Left lobe of liver (tissue), 2 donors: ENCODE results near the gene USH1C. TPM values are rescaled to one million over a fixed set of nuclear protein-coding genes. Genes with fewer than 3 reads are reported as not detected.

Experiments
- ATAC-seq: fragments of 200-7000 bp; cut with Tn5 transposase; one replicate; pipeline ENCODE4 v1.9.1; 2020; ENCODE audit warnings: mild to moderate bottlenecking, moderate library complexity
- DNase-seq: peaks from one replicate; pipeline ENCODE4 v3.0.0-alpha.2; 2020; ENCODE audit warnings: low spot score
- total RNA-seq: library from RNA; stranded (reverse); gene quantifications from one replicate; pipeline ENCODE4 v1.2.1, GENCODE V29; 2021
- donor health status: DM: no; HTN: no; CAD: no; lungs with moderate emphysema.
- donor health status: DM: no; HTN: yes; CAD: no.

The USH1C gene
- total RNA-seq, 1 donor from 2014 or later, result 1.2 TPM

- no peak for ATAC-seq
- DNase-seq, result no peak
Measured at GRCh38 chr11:17550450-17551346, 6.5 kb upstream of the USH1C start.

- no peak for ATAC-seq
- no peak for DNase-seq
Measured at GRCh38 chr11:17548444-17548843, 4.2 kb upstream of the USH1C start.

GRCh38 chr11:17547932-17548331 lies 3.7 kb upstream of the USH1C start:
- ATAC-seq (no peak), DNase-seq (no peak)

- DNase-seq (no peak), ATAC-seq (no peak)
Measured at GRCh38 chr11:17547051-17547577, 2.9 kb upstream of the USH1C start, which contains the start of gene OTOG. Gene OTOG (plus strand): TSS chr11:17547259. CDS start chr11:17547373, 114 bp downstream.

GRCh38 chr11:17546240-17546639 lies 2.0 kb upstream of the USH1C start:
- ATAC-seq (no peak), DNase-seq (no peak)

GRCh38 chr11:17543574-17544180 lies 539 bp downstream of the USH1C start:
- DNase-seq (no peak), ATAC-seq (no peak)

GRCh38 chr11:17543041-17543440 lies 1.2 kb downstream of the USH1C start:
- DNase-seq (no peak), ATAC-seq (no peak)

GRCh38 chr11:17542249-17542648 lies 2.0 kb downstream of the USH1C start:
- DNase-seq (no peak), ATAC-seq (peak; percentile 90)

- DNase-seq, result no peak
- no peak for ATAC-seq
Measured at GRCh38 chr11:17541330-17541885, 2.8 kb downstream of the USH1C start.

GRCh38 chr11:17540807-17541206 lies 3.4 kb downstream of the USH1C start:
- ATAC-seq (no peak), DNase-seq (no peak)

GRCh38 chr11:17538731-17539130 lies 5.5 kb downstream of the USH1C start:
- DNase-seq, result no peak

GRCh38 chr11:17538054-17538453 lies 6.2 kb downstream of the USH1C start:
- ATAC-seq, result no peak
- no peak for DNase-seq

More at GRCh38 chr11:17538731-17539130, 5.5 kb downstream of the USH1C start:
- ATAC-seq, result no peak

GRCh38 chr11:17537261-17537660 lies 7.0 kb downstream of the USH1C start:
- DNase-seq (no peak), ATAC-seq (no peak)

- no peak for ATAC-seq
- no peak for DNase-seq
Measured at GRCh38 chr11:17535488-17535887, 8.7 kb downstream of the USH1C start.

- DNase-seq (no peak), ATAC-seq (no peak)
Measured at GRCh38 chr11:17533778-17534415, 10.3 kb downstream of the USH1C start.

GRCh38 chr11:17533341-17533740 lies 10.9 kb downstream of the USH1C start:
- DNase-seq (no peak), ATAC-seq (no peak)

- no peak for DNase-seq
- no peak for ATAC-seq
Measured at GRCh38 chr11:17532784-17533183, 11.4 kb downstream of the USH1C start.

- ATAC-seq (no peak), DNase-seq (no peak)
Measured at GRCh38 chr11:17531636-17532113, 12.5 kb downstream of the USH1C start.

- ATAC-seq, result no peak
- DNase-seq, result no peak
Measured at GRCh38 chr11:17531071-17531600, 13.1 kb downstream of the USH1C start.

- DNase-seq (no peak), ATAC-seq (no peak)
Measured at GRCh38 chr11:17529844-17530185, 14.4 kb downstream of the USH1C start.
